Fibroblast of skin of scalp (primary cell): Measurements from ENCODE around the gene ROCK1.
"Not testable (repeated sequence)": the region's sequence is repeated elsewhere in the genome, so short reads cannot be mapped to it uniquely, and the experiment has no call there.

Source experiments
- DNase-seq: peaks from one replicate; pipeline ENCODE4 v3.0.0-alpha.2; 2013

The ROCK1 gene

GRCh38 chr18:21052385-21052784 is 59.2 kb downstream of the ROCK1 start:
- no peak for DNase-seq

GRCh38 chr18:21051620-21052019 is 60.0 kb downstream of the ROCK1 start:
- DNase-seq: peak; percentile 83

GRCh38 chr18:21049306-21049705 is 62.3 kb downstream of the ROCK1 start:
- no peak for DNase-seq

- DNase-seq: peak; percentile 47
Observed at GRCh38 chr18:21047126-21047525, 64.5 kb downstream of the ROCK1 start.

- DNase-seq: no peak
Observed at GRCh38 chr18:21040466-21040865, 71.1 kb downstream of the ROCK1 start.

- no peak for DNase-seq
Observed at GRCh38 chr18:21038201-21038600, 73.4 kb downstream of the ROCK1 start.

GRCh38 chr18:21031845-21032244 is 79.8 kb downstream of the ROCK1 start:
- DNase-seq: no peak

GRCh38 chr18:21018257-21018656 is 93.4 kb downstream of the ROCK1 start:
- not testable (repeated sequence) for DNase-seq

- no peak for DNase-seq
Observed at GRCh38 chr18:21012308-21012707, 99.3 kb downstream of the ROCK1 start.

GRCh38 chr18:21004726-21005125 is 106.9 kb downstream of the ROCK1 start:
- peak; percentile 90 for DNase-seq

- DNase-seq: peak; percentile 51
Observed at GRCh38 chr18:21000667-21001066, 110.9 kb downstream of the ROCK1 start.

- no peak for DNase-seq
Observed at GRCh38 chr18:20997371-20997770, 114.2 kb downstream of the ROCK1 start.

GRCh38 chr18:20996418-20996817 is 115.2 kb downstream of the ROCK1 start:
- no peak for DNase-seq

- DNase-seq: no peak
Observed at GRCh38 chr18:20988726-20989125, 122.9 kb downstream of the ROCK1 start.

GRCh38 chr18:20975077-20975476 is 136.5 kb downstream of the ROCK1 start:
- DNase-seq: no peak

GRCh38 chr18:20971886-20972267 is 139.7 kb downstream of the ROCK1 start:
- DNase-seq: peak; percentile 44

GRCh38 chr18:20966795-20967194 is 144.8 kb downstream of the ROCK1 start:
- DNase-seq: no peak

- no peak for DNase-seq
Observed at GRCh38 chr18:20963027-20963426, 148.6 kb downstream of the ROCK1 start.

- no peak for DNase-seq
Observed at GRCh38 chr18:20960735-20961134, 150.9 kb downstream of the ROCK1 start.

GRCh38 chr18:20950827-20951226 is 160.8 kb downstream of the ROCK1 start:
- not testable (repeated sequence) for DNase-seq
